ENCODE data around the gene GRWD1. TPM values are rescaled to one million over a fixed set of nuclear protein-coding genes. Genes with fewer than 3 reads are reported as not detected.

Gene GRWD1
- total and polyA plus RNA-seq, 5 donors, result 7.2 to 20.4 (median 16.6) TPM

DNA sequence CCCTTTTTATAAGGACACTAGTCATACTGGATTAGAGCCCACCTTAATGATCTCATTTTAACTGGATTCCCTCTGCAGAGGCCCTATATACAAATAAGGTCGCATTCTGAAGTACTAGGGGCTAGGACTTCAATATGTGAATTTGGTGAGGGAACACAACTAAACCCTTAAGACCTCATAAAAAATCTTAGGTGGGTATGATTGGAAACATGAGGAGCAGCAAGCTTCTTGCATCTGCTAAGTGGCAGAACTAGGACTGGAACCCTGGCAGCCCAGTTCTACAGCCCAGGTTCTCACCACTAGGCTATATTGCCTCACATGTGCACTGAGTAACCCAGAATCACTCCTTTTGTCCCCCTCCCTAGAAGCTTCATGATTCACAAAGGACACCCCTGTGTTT lies 17.1 kb upstream of the GRWD1 start:
- H3K9me3 ChIP-seq (ENCODE audit: control insufficient read depth, low read length), result no peaks in the 10 kb centered on the region
- 91% methylated on average over 1 of the region's 1 CpG for WGBS
- H3K4me1 ChIP-seq (ENCODE audit: control insufficient read depth, insufficient read depth, low read length), result peaks cover 1% of the 10 kb centered on the region
- no peak overlapping the region for H3K4me3 ChIP-seq (ENCODE audit: low read length)
- ATAC-seq (no peak), DNase-seq (no peak)
- H3K27ac ChIP-seq (ENCODE audit: low read length), result no peak overlapping the region
- intact Hi-C loops (cut with DNase I), result no loop called here
- no peaks in the 10 kb centered on the region for H3K27me3 ChIP-seq (ENCODE audit: control insufficient read depth, insufficient read depth)

DNA sequence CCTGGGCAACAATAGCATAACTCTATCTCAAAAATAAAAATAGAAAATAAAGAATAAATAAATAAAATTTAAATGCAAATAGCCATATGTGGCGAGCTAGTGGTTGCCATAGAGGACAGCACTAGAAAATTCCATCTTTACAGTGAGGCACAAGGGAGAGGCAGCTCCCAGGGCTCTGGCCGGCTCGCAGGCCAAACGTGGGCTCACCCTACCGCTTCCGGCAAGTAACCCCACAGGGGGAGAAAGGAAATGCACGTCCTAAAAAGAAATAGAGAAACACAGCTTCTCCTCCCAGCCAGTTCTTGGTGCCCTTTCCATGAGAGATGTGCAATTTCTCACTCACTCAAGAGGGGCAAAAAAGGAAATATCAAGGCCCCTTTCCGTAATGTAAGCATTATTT lies 12.4 kb upstream of the GRWD1 start:
- no peak for ATAC-seq
- intact Hi-C loops (cut with DNase I), result no loop called here
- Histone ChIP-seq H3K9me3 (ENCODE audit: control insufficient read depth, low read length) (no peaks in the 10 kb centered on the region), H3K27me3 (ENCODE audit: control insufficient read depth, insufficient read depth) (no peaks in the 10 kb centered on the region), H3K4me1 (ENCODE audit: control insufficient read depth, insufficient read depth, low read length) (no peaks in the 10 kb centered on the region), H3K4me3 (ENCODE audit: low read length) (no peak overlapping the region), H3K27ac (ENCODE audit: low read length) (no peak overlapping the region)
- 62% methylated on average over 8 of the region's 8 CpGs for WGBS
- no peak for DNase-seq

DNA sequence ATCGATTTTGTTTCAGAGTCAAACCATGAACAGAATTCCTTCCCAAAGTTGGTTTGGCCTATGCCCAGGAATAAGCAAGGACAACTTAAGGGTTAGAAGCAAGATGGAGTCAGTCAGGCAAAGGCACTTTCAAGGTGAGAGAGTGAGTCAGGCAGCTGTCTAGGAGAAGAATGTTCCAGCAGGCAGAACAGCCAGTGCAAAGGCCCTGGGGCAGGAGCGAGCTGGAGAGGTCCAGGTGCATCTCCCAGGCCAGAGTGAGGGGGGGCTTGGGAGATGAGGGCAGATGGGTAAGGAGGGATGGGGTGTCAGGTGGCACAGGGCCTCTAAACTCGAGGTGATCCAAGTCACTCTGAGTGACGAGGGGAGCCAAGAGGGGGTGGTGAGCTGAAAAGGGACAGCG lies 9.2 kb upstream of the GRWD1 start:
- WGBS, result 90% methylated on average over 5 of the region's 5 CpGs
- H3K9me3 ChIP-seq (ENCODE audit: control insufficient read depth, low read length), result no peaks in the 10 kb centered on the region
- ATAC-seq (no peak), DNase-seq (no peak)
- intact Hi-C loops (cut with DNase I), result no loop called here
- no peaks in the 10 kb centered on the region for H3K4me1 ChIP-seq (ENCODE audit: control insufficient read depth, insufficient read depth, low read length)
- H3K27me3 ChIP-seq (ENCODE audit: control insufficient read depth, insufficient read depth), result no peaks in the 10 kb centered on the region
- no peak overlapping the region for H3K27ac ChIP-seq (ENCODE audit: low read length)
- no peak overlapping the region for H3K4me3 ChIP-seq (ENCODE audit: low read length)

DNA sequence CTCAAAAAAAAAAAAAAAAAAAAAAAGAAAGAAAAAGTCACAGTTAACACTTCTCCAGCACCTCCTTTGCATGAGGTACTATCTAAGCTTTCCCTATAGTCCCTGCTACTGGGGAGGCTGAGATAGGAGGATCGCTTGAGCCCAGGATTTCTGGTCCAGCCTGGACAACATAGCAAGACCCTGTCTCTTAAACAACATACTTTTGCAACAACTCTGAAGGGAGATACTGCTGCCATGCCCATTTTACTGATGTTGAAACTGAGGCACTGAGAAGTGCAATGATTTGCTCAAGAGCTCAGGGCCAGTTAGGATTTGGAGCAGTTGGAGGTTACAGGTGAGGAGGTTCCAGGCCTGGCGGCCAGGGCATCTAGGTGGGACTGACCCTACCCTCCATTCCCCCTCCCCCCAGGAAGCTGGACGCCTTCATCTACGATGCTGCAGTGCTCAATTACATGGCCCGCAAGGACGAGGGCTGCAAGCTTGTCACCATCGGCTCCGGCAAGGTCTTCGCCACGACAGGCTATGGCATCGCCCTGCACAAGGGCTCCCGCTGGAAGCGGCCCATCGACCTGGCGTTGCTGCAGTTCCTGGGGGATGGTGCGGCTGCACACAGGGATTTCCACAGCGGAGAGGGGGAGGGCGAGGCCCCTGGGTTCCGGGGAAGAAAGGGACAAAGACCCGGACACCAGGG lies 4.3 kb upstream of the GRWD1 start:
- Histone ChIP-seq H3K9me3 (ENCODE audit: control insufficient read depth, low read length) (no peaks in the 10 kb centered on the region), H3K4me3 (ENCODE audit: low read length) (no peak overlapping the region), H3K27ac (ENCODE audit: low read length) (no peak overlapping the region), H3K4me1 (ENCODE audit: control insufficient read depth, insufficient read depth, low read length) (no peaks in the 10 kb centered on the region), H3K27me3 (ENCODE audit: control insufficient read depth, insufficient read depth) (no peaks in the 10 kb centered on the region)
- intact Hi-C loops (cut with DNase I), result no loop called here
- ATAC-seq (no peak), DNase-seq (peak in 1 of 3 donors; percentile 42)
- WGBS, result 97% methylated on average over 20 of the region's 20 CpGs

DNA sequence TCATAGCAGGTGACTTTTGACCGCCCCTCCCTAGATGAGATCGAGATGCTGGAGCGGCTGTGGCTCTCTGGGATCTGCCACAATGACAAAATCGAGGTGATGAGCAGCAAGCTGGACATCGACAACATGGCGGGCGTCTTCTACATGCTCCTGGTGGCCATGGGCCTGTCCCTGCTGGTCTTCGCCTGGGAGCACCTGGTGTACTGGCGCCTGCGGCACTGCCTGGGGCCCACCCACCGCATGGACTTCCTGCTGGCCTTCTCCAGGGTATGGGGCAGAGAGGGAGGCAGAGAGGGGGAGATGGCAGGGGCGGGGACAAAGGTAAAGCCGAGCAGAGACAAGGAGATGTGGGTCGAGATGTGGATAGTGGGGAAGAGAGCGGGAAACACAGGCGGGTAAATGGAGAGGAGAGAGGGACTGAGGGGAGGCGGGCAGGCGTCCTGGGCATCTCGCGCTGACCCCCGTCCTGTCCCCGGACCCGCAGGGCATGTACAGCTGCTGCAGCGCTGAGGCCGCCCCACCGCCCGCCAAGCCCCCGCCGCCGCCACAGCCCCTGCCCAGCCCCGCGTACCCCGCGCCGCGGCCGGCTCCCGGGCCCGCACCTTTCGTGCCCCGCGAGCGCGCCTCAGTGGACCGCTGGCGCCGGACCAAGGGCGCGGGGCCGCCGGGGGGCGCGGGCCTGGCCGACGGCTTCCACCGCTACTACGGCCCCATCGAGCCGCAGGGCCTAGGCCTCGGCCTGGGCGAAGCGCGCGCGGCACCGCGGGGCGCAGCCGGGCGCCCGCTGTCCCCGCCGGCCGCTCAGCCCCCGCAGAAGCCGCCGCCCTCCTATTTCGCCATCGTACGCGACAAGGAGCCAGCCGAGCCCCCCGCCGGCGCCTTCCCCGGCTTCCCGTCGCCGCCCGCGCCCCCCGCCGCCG lies 3.4 kb upstream of the GRWD1 start:
- H3K9me3 ChIP-seq (ENCODE audit: control insufficient read depth, low read length), result no peaks in the 10 kb centered on the region
- H3K4me3 ChIP-seq (ENCODE audit: low read length), result peak overlapping the region; percentile 34
- ATAC-seq (no peak), DNase-seq (peak in 1 of 3 donors; percentile 40)
- intact Hi-C loops (cut with DNase I), result no loop called here
- H3K27ac ChIP-seq (ENCODE audit: low read length), result no peak overlapping the region
- 45% methylated on average over 94 of the region's 94 CpGs for WGBS
- H3K4me1 ChIP-seq (ENCODE audit: control insufficient read depth, insufficient read depth, low read length), result no peaks in the 10 kb centered on the region
- H3K27me3 ChIP-seq (ENCODE audit: control insufficient read depth, insufficient read depth), result no peaks in the 10 kb centered on the region

DNA sequence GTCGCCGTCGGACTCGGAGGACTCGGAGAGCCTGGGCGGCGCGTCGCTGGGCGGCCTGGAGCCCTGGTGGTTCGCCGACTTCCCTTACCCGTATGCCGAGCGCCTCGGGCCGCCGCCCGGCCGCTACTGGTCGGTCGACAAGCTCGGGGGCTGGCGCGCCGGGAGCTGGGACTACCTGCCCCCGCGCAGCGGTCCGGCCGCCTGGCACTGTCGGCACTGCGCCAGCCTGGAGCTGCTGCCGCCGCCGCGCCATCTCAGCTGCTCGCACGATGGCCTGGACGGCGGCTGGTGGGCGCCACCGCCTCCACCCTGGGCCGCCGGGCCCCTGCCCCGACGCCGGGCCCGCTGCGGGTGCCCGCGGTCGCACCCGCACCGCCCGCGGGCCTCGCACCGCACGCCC lies 2.5 kb upstream of the GRWD1 start:
- WGBS, result 32% methylated on average over 60 of the region's 60 CpGs
- Histone ChIP-seq H3K27me3 (ENCODE audit: control insufficient read depth, insufficient read depth) (no peaks in the 10 kb centered on the region), H3K4me3 (ENCODE audit: low read length) (peak overlapping the region; percentile 34), H3K27ac (ENCODE audit: low read length) (no peak overlapping the region), H3K4me1 (ENCODE audit: control insufficient read depth, insufficient read depth, low read length) (no peaks in the 10 kb centered on the region), H3K9me3 (ENCODE audit: control insufficient read depth, low read length) (no peaks in the 10 kb centered on the region)
- ATAC-seq, result no peak
- intact Hi-C loops (cut with DNase I), result no loop called here
- DNase-seq, result peak in 2 of 3 donors; percentile 69 to 70

DNA sequence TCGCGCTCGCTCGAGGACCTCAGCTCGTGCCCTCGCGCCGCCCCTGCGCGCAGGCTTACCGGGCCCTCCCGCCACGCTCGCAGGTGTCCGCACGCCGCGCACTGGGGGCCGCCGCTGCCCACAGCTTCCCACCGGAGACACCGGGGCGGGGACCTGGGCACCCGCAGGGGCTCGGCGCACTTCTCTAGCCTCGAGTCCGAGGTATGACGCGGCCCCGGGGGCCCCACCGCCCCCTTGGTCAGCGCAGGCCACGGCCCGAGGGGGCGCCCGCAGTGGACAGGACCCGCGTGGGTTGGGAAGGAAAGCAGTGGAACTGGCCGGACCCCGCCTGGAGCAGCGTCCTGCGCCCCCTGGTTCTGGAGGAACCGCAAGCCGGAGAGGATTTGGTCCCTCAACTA lies 2.1 kb upstream of the GRWD1 start:
- Histone ChIP-seq H3K4me3 (ENCODE audit: low read length) (peak overlapping the region; percentile 34), H3K27me3 (ENCODE audit: control insufficient read depth, insufficient read depth) (no peaks in the 10 kb centered on the region), H3K27ac (ENCODE audit: low read length) (no peak overlapping the region), H3K4me1 (ENCODE audit: control insufficient read depth, insufficient read depth, low read length) (no peaks in the 10 kb centered on the region), H3K9me3 (ENCODE audit: control insufficient read depth, low read length) (no peaks in the 10 kb centered on the region)
- ATAC-seq (no peak), DNase-seq (peak in 1 of 3 donors; percentile 66)
- 39% methylated on average over 45 of the region's 45 CpGs for WGBS
- intact Hi-C loops (cut with DNase I), result no loop called here

DNA sequence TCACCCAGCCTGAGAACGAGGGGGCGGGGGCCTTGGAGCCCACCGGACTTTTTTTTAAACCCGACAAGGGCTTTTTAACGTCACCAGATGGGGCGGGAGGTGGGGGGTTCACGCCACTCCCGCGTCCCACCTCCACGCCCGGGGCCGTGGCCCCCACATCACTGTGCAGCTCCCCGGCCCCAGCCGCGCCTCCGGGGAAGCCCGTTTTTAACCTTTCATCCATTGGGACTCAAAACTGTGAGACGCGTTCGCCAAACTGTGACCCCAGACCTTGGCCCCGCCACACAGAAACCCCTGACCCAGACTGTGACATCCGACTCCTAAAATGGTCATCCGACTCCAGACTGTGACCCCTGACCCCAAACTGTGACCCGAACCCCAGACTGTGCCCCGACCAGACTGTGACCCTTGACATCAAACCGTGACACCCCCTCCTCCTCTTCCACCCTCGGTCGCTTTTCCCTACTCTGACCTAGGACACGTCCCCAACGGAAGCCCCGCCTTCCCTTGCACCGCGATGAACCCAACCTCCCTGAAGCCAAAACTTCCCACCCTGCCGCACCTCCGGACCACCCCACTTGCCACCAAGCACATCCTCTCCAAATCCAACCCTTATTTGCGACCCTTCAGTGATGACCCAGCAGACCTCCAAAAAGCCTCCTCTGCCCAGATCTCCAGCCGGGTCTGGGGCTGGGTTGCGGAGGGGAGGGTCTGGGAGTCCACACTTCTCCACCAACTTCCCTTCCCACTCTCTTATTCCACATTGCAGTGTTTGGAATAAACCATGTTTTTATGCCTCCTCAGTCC lies 1.5 kb upstream of the GRWD1 start:
- Histone ChIP-seq H3K27ac (ENCODE audit: low read length) (no peak overlapping the region), H3K27me3 (ENCODE audit: control insufficient read depth, insufficient read depth) (no peaks in the 10 kb centered on the region)
- ATAC-seq, result no peak

DNA sequence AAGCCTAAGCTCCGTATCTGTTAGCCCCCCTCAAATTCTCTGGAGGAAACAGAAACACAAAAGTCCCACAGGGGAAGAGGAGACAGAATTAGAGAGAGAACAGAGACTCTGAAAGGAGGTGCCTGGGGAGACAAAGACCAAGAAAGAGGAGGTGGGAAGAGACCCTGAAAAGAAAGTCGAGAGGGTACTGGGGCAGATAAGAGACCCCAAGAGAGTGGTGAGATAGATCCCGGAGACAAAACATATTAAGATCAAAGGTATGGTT lies 915 bp upstream of the GRWD1 start:
- intact Hi-C loops (cut with DNase I), result no loop called here
- DNase-seq (no peak), ATAC-seq (no peak)
- no peaks in the 10 kb centered on the region for H3K9me3 ChIP-seq (ENCODE audit: control insufficient read depth, low read length)
- peak overlapping the region; percentile 91 for H3K4me3 ChIP-seq (ENCODE audit: low read length)
- no peaks in the 10 kb centered on the region for H3K4me1 ChIP-seq (ENCODE audit: control insufficient read depth, insufficient read depth, low read length)
- H3K27ac ChIP-seq (ENCODE audit: low read length), result no peak overlapping the region
- no peaks in the 10 kb centered on the region for H3K27me3 ChIP-seq (ENCODE audit: control insufficient read depth, insufficient read depth)
- 20% methylated on average over 3 of the region's 3 CpGs for WGBS

More for the DNA sequence above, 1.5 kb upstream of the GRWD1 start:
- WGBS, result 21% methylated on average over 38 of the region's 38 CpGs
- peak in 2 of 3 donors; percentile 63 to 70 for DNase-seq
- no peaks in the 10 kb centered on the region for H3K9me3 ChIP-seq (ENCODE audit: control insufficient read depth, low read length)
- H3K4me3 ChIP-seq (ENCODE audit: low read length), result peak overlapping the region; percentile 91
- H3K4me1 ChIP-seq (ENCODE audit: control insufficient read depth, insufficient read depth, low read length), result no peaks in the 10 kb centered on the region
- intact Hi-C loops (cut with DNase I), result no loop called here

DNA sequence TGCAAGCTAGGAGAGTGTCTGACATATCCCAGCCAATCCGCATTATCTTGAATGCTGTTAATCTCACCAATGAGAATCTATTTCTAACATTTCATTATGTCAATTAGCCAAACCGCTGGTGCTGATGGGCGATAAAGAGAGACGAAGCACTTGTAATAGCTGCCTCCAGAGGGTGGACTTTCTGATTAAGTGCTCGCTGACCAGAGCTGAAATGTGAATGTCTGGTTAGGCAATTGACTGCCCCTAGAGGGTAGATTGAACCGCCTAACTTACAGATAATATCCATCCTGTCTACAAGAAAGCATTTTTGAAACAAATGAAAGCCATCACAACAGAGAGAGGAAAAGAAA lies 552 bp upstream of the GRWD1 start:
- 3% methylated on average over 6 of the region's 6 CpGs for WGBS
- Histone ChIP-seq H3K4me1 (ENCODE audit: control insufficient read depth, insufficient read depth, low read length) (no peaks in the 10 kb centered on the region), H3K27ac (ENCODE audit: low read length) (peak overlapping the region; percentile 99), H3K27me3 (ENCODE audit: control insufficient read depth, insufficient read depth) (no peaks in the 10 kb centered on the region), H3K4me3 (ENCODE audit: low read length) (peak overlapping the region; percentile 91), H3K9me3 (ENCODE audit: control insufficient read depth, low read length) (no peaks in the 10 kb centered on the region)
- intact Hi-C loops (cut with DNase I), result no loop called here
- peak; percentile 77 to 80 for ATAC-seq
- DNase-seq, result peak in 1 of 3 donors; percentile 62

DNA sequence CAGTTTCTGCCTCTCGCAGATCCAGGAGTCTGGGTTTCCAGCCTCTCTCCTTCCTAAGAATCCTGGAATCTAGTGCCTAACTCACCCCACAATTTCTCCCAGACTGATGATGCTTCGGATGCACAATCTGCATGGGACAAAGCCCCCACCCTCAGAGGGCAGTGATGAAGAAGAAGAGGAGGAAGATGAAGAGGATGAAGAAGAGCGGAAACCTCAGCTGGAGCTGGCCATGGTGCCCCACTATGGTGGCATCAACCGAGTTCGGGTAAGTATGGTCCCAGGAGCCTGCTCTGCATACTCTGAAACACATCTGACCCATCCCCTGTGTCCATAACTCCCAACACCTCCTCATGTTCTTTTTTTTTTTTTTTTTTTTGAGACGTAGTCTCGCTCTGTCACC lies 796 bp downstream of the GRWD1 start:
- intact Hi-C loops (cut with DNase I), result no loop called here
- no peak overlapping the region for H3K27ac ChIP-seq (ENCODE audit: low read length)
- H3K27me3 ChIP-seq (ENCODE audit: control insufficient read depth, insufficient read depth), result no peaks in the 10 kb centered on the region
- H3K4me1 ChIP-seq (ENCODE audit: control insufficient read depth, insufficient read depth, low read length), result no peaks in the 10 kb centered on the region
- DNase-seq (peak in 1 of 3 donors; percentile 36), ATAC-seq (no peak)
- WGBS, result 85% methylated on average over 7 of the region's 7 CpGs
- no peaks in the 10 kb centered on the region for H3K9me3 ChIP-seq (ENCODE audit: control insufficient read depth, low read length)
- peak overlapping the region; percentile 91 for H3K4me3 ChIP-seq (ENCODE audit: low read length)
